Colonic mucosa (tissue), 4 donors: ENCODE measurements around the gene HPS4. TPM values are rescaled to one million over a fixed set of nuclear protein-coding genes. Genes with fewer than 3 reads are reported as not detected.

Experiments
- DNase-seq: peaks from one replicate; pipeline ENCODE4 v3.0.0-alpha.2; 2020
- H3K27ac ChIP-seq: fragments of 200-600 bp; one replicate; pipeline ENCODE4 v1.8.0; 2021
- H3K27me3 ChIP-seq: fragments of 200-600 bp; one replicate; pipeline ENCODE4 v1.8.0; 2021
- H3K36me3 ChIP-seq: fragments of 200-600 bp; one replicate; pipeline ENCODE4 v1.8.0; 2021
- H3K4me1 ChIP-seq: fragments of 200-600 bp; one replicate; pipeline ENCODE4 v1.8.0; 2021; ENCODE audit warnings: mild to moderate bottlenecking
- H3K4me3 ChIP-seq: fragments of 200-600 bp; one replicate; pipeline ENCODE4 v1.8.0; 2021
- H3K9ac ChIP-seq, 2 donors: one replicate each; pipeline ENCODE4 v1.7.0; 2013; ENCODE audit warnings: control low read depth in 2 of 2, low read depth in 2 of 2, low read length in 2 of 2
- H3K9me3 ChIP-seq: fragments of 200-600 bp; one replicate; pipeline ENCODE4 v1.8.0; 2021
- CTCF ChIP-seq: fragments of 200-600 bp; IDR thresholded peaks from one replicate; pipeline ENCODE4 v1.8.0; 2022; ENCODE audit warnings: antibody characterized with exemption, mild to moderate bottlenecking
- intact Hi-C: fragments of 100-400 bp; cut with DNase I; formaldehyde crosslinking; loops from one replicate; pipeline ENCODE4 v1.14.1; 2022
- total RNA-seq, 2 donors: library from RNA; stranded (reverse); fragmentation: NEBNext Ultra II Directional in 1 of 2; extraction: Animal tissue kit (Norgen Biotek cat#: 25700) in 1 of 2; gene quantifications; one replicate each; pipeline ENCODE4 v1.2.1, GENCODE V29; 2021
- donor health status: healthy.
- donor health status: DM: no; HTN: no; CAD: no.
- donor health status: DM: no; HTN: no; CAD: no.

HPS4 gene
- total RNA-seq, 2 donors from 2014 or later, result 23.8 to 26.3 TPM

GRCh38 chr22:26430600-26430999, 53.0 kb downstream of the HPS4 start:
- H3K27me3 ChIP-seq, result no peaks in the 10 kb centered on the region
- H3K4me3 ChIP-seq, result no peak overlapping the region
- H3K36me3 ChIP-seq, result no peaks in the 10 kb centered on the region
- H3K9ac ChIP-seq, result no peak overlapping the region
- intact Hi-C loops, result no loop called here
- no peak overlapping the region for H3K27ac ChIP-seq
- peaks cover 7% of the 10 kb centered on the region for H3K4me1 ChIP-seq
- no peaks in the 10 kb centered on the region for H3K9me3 ChIP-seq
- no peak for TF ChIP-seq CTCF
- DNase-seq, result no peak

GRCh38 chr22:26429458-26430286, 53.9 kb downstream of the HPS4 start:
- Histone ChIP-seq H3K27ac (no peak overlapping the region), H3K36me3 (no peaks in the 10 kb centered on the region), H3K9me3 (no peaks in the 10 kb centered on the region), H3K4me1 (peaks cover 7% of the 10 kb centered on the region), H3K27me3 (no peaks in the 10 kb centered on the region), H3K9ac (peak overlapping the region; percentile 46 to 81), H3K4me3 (peak overlapping the region; percentile 40)
- intact Hi-C loops, result no loop called here
- TF ChIP-seq CTCF, result no peak
- no peak for DNase-seq

GRCh38 chr22:26428515-26429457, 54.8 kb downstream of the HPS4 start, which contains the start of gene ASPHD2:
Gene ASPHD2 (plus strand): TSS chr22:26429260. CDS start chr22:26433616, 4,356 bp downstream.
- intact Hi-C loops, result no loop called here
- H3K9ac ChIP-seq, result peak within 1 kb of the TSS; percentile 81 to 86
- H3K27me3 ChIP-seq, result no peaks in the 10 kb centered on the region

GRCh38 chr22:26426924-26427323, 56.7 kb downstream of the HPS4 start:
- Histone ChIP-seq H3K4me1 (peaks cover 7% of the 10 kb centered on the region), H3K9me3 (no peaks in the 10 kb centered on the region), H3K27ac (no peak overlapping the region), H3K9ac (no peak overlapping the region), H3K4me3 (no peak overlapping the region), H3K36me3 (no peaks in the 10 kb centered on the region), H3K27me3 (no peaks in the 10 kb centered on the region)
- TF ChIP-seq CTCF, result no peak
- intact Hi-C loops, result no loop called here
- DNase-seq, result no peak

More at GRCh38 chr22:26428515-26429457, 54.8 kb downstream of the HPS4 start, which contains the start of gene ASPHD2:
- peak within 1 kb of the TSS; percentile 56 for H3K4me3 ChIP-seq
- H3K9me3 ChIP-seq, result no peaks in the 10 kb centered on the region
- peak; percentile 69 for DNase-seq
- H3K36me3 ChIP-seq, result no peaks in the 10 kb centered on the region
- peak within 1 kb of the TSS; percentile 75 for H3K27ac ChIP-seq
- no peak for TF ChIP-seq CTCF
- peaks cover 7% of the 10 kb centered on the region for H3K4me1 ChIP-seq

GRCh38 chr22:26418620-26419019, 65.0 kb downstream of the HPS4 start:
- no peak for DNase-seq
- Histone ChIP-seq H3K4me3 (no peak overlapping the region), H3K4me1 (no peaks in the 10 kb centered on the region), H3K36me3 (no peaks in the 10 kb centered on the region), H3K27ac (no peak overlapping the region), H3K9ac (no peak overlapping the region), H3K9me3 (no peaks in the 10 kb centered on the region), H3K27me3 (no peaks in the 10 kb centered on the region)
- intact Hi-C loops, result no loop called here
- TF ChIP-seq CTCF, result no peak
